GM21423 (cell line): ENCODE data around the gene RPTOR.
"Not testable (repeated sequence)": the region's sequence is repeated elsewhere in the genome, so short reads cannot be mapped to it uniquely, and the experiment has no call there.

Source experiments
- ATAC-seq: cut with Tn5 transposase; IDR thresholded peaks from one replicate; pipeline ENCODE4 v1.9.1; 2021; ENCODE audit warnings: mild to moderate bottlenecking, moderate library complexity; ENCODE audit not compliant: unreplicated experiment

The RPTOR gene

DNA sequence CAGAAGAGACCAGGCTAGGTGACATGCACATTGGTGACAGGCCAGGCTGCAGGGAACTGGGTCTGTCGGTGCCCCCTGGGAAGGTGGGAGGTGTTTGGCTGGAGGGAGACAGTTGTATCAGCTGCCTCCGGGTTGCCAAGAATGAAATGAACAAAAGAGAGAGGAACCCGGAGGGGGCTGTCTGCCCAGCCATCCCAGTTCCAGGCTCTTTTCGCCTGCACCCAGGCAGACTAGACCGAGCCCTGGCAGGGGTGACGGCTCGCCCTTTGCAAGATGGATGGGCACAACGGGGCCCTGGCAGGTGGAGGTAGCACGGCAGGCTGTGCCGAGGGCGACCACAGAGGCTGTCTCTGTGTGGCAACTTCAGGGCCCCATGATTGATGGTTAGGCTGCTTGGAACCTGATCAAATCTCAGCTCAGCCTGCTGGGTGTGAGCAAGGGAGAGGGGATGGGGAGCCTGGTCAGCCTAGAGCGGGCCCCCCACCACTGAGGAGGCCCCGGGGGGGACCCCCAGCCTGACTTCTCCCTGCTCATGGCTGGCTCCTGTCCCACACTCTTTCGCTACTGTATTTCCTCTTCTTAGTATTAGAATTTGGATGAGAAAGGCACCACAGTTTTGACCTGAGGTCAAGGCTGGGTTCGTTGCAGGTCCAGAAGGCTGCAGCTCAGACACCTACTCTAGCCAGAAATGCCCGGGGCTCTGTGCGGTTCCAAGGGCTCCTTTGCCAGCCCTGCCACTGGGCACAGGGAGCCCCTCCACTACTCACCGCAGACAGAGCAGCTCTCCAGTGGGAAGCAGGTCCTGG is 328.1 kb downstream of the RPTOR start:
- no peak for ATAC-seq

DNA sequence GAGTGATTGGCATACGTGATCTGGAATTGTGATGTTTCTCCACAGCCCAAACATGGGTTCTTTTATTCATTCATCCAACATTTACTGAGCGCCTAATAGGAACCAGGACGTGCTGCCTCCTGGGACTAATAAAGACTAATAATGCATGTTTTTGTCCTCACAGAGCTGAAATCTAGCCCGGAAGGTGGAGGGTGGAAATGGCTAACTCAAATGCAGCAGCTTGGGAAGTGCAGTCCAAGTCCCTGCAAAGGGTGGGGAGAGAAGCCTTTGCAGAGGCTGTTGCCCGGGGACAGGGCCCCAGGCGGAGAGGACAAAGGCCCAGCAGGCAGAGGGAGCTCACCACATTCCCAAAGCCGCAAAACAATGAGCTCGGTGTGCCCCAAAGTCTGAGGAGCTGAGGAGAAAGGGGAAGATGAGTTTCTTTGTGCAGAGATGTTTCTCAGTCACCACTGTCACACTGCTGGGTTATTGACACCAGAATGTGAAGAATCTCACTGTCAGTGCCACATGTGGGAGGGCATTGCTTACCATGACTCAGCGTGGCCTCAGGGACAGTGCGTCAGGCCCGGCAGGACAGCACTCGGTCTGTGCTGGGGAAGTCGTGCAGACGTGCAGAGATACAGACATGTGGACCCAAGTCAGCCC is 328.8 kb downstream of the RPTOR start:
- ATAC-seq = no peak

DNA sequence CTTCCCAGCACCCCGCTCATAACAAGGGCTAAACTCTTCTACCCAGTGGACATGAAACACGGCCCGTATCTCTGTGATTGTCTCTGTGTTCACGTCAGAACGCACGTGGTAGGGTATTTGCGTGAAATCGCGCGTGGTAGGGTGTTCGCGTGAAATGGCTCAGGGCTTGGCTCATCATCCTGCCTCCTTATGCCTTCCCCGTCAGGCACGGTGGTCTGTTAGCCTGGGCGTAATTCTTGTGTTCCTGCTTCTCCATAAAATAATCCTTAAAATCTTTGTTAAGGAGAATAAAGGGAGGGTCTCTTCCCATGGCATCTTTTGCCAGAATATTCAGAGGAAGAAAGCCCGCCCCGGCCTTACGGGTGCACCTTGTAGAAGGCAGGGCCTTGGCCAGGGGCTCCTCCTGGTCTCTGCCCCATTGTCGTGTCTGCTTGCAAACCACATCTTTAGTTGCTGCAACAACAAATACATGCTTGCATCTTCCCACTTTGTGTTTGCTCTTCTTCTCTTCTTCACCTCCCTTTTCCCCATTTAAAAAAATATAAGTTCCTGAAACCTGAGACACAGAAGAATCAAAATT is 330.3 kb downstream of the RPTOR start:
- no peak for ATAC-seq

DNA sequence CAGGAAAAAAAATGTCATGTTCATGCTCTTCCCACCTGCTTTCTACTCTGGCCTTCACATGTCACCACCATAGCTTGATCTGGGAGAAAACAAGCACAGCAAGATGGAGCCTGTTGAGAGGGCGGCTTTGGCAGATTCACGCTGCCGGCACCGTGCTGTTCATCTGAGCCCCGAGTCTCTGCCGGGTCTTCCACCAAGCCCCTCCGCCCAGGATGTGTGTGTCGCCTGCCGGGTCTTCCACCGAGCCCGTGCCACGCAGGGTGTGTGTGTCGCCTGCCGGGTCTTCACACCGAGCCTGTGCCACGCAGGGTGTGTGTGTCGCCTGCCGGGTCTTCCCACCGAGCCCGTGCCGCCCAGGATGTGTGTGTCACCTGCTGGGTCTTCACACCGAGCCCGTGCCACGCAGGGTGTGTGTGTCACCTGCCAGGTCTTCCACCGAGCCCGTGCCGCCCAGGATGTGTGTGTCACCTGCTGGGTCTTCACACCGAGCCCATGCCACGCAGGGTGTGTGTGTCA is 330.9 kb downstream of the RPTOR start:
- not testable (repeated sequence) for ATAC-seq

DNA sequence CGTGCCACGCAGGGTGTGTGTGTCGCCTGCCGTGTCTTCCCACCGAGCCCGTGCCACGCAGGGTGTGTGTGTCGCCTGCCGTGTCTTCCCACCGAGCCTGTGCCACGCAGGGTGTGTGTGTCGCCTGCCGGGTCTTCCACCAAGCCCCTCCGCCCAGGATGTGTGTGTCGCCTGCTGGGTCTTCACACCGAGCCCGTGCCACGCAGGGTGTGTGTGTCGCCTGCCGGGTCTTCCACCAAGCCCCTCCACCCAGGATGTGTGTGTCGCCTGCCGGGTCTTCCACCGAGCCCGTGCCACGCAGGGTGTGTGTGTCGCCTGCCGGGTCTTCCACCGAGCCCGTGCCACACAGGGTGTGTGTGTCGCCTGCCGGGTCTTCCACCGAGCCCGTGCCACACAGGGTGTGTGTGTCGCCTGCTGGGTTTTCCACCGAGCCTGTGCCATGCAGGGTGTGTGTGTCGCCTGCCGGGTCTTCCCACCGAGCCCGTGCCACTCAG is 331.9 kb downstream of the RPTOR start:
- ATAC-seq = not testable (repeated sequence)

DNA sequence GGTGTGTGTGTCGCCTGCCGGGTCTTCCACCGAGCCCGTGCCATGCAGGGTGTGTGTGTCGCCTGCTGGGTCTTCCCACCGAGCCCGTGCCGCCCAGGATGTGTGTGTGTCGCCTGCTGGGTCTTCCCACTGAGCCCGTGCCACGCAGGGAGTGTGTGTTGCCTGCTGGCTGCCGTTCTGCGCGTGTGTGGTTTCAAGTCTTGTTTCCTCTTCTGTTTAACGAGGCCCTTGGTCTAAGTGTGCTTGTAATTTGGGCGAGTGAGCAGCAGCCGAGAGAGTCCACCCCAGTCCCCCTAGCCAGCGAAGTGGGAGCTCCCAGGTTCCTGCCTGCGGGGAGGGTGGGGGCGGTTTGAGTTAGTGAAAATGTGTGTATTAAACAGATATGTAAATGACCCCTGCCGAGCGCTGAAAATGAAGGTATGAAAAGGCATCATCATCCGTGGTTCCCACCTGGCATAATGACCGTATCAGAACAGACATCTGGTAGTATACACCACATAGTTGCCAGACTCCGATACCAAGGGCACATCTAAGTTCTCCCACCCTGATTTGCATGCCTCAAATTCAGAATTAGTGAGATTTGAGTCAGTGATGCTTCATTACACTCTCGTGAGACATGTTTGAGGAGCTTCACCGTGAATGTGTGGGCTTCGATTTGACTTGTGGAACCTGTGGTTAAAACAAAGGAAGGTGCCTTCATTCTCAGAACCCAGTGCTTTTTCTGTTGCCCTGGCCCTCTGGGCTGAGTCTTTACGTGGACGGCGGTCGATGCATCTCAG is 332.5 kb downstream of the RPTOR start:
- ATAC-seq = peak; percentile 78

DNA sequence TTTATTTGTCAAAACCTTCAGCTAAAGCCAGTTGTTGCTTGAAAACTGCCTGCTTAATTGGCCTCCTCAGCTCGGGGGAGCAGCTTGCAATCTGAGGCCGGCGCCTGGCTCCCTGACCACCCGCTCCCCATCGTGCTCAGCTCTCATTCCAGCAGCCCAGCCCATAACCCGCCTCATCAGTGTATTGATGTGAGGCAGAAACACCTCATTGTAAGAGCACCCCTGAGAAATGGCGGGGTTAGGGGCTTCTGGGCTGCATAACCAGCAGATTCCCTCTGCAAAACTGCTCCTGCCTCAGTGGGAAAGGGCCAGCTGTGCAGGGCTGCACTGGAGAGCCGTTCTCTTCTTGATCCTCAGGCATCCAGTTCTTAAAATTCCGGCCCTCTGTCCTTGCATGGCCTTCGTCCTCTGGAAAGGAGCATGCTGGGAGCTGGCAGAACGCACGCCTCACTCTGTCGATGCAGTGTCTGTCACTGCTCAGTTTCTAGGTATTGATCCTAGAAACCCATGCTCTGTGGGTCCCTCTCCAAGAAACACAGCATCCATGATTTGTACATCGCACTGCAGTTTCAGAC is 333.2 kb downstream of the RPTOR start:
- ATAC-seq = peak; percentile 15

DNA sequence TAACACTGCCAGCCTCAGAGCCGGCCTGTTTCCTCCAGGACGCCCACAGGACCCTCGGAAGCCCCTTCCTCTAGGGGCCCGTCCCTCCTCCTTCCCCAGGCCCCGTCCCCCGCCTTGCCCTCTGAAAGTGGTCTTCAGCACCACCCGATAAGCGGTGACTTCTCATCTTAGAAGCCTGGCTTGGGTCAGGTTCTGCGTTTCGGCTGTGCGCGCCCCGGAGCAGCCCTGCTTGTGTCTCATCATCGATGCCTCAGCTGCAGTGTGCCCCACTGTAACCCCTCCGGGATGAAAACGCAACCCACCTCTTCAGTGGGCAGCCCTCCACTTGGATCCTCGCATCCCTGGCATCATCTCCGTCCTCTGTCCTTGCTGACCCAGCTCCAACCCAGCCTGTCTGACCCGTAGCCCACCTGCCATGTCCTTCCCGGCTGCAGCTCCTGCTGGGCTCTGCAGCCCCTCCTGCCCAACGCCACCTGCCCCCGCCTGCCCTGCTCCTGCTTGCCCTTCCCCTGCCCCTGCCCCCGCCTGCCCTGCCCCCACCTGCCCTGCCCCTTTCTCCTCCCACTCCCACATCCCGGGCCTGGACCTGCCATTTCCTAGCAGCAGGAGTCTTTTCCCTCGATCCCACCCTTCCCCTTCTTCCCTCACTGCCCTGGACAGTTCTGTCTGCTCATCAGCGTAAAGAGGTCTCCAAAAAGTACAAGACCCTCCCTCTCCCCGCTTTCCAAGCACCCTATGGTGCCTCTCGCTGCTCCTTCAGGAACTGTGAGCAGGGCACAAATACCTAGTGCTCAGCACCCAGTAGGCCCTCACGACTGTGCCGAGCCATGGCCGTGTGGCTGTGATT is 334.5 kb downstream of the RPTOR start:
- no peak for ATAC-seq

DNA sequence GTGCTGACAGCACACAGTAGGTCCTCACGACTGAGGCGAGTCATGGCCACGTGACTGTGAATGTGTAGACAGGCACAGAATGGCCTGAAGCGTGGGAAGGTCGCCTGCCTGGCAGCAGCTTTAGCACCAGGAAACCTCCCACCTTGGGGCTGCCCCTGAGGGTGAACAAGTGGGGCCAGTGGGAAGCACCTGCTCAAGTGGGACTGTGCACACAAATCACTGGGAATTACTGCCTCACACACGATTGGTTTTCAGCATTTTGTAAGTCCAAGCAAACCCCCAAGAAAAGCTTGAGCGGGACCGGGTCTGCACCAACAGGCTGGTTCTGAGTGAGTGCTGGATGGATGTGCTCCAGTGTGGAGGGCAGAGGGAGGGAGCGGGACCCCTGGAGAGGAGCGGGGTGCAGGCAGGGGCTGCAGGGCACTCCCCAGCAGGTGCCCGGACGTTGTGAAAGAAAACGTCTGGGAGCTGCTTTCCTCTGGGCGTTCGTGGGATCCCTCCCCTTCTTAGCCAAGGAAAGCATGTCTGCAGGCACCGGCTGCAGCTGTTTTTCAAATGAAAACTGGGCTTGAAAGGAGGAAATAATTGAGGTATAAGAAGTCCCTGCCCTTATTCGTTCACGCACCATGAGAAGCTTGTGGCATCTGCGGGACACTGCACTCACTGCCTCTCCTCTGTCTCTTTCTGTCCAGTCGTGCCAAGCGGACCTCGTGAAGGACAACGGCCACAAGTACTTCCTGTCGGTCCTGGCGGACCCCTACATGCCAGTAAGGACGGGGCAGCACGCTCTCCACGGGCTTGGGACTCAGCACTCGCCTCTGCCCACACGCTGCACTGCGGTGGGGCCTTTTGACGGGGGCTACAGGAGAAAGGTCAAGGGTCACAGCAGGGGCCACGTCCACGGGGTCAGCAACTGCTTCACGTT is 335.3 kb downstream of the RPTOR start:
- no peak for ATAC-seq

DNA sequence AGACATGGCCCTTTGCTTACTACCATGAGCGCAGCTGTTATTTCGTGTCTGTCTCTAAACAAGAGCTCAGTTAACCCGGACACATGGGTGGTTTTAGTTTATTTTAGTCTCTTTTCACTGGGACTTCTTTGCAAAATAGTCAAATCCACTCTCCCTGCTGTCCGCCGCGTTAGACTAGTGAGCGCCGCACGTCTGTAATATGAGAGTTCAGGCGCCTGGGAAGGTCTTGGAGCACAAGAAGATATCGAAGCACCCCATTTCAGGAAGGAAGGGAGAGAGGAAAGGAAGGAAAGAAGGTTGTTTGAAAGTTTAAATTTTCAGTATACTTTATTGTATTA is 336.0 kb downstream of the RPTOR start:
- ATAC-seq = no peak

DNA sequence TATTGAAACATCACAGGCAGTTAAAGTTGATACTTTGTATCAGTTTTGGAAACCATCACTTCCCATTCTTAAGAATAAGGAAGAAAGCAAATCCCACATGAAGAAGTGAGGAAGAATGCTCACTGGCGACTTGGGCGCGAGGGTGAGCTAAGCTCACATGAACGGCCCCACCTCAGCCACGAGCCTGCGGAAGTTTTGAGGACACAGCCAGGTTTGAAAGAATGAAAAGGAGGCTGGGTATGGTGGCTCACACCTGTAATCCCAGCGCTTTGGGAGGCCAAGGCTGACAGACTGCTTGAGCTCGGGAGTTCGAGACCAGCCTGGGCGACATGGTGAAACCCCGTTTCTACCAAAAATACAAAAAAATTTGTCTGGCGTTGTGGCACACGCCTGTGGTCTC is 336.7 kb downstream of the RPTOR start:
- ATAC-seq = no peak

DNA sequence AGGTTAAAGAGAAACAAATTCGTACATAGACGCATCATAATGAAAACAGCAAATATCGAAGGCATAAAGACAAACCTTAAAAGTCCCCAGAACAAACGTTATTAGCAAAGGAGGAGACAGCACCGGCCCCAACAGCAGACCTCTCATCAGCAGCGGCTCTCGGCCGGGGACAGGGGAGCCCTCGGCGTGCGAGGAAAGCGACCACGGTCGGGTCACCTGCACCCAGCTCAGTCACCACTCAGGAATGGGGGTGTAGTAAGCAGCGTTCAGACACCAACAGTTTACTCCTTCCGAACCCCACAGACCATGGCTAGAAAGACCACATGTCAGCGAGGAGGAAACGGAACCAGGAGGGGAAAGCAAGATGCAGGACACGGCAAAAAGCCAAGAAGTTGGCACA is 337.7 kb downstream of the RPTOR start:
- ATAC-seq = no peak

DNA sequence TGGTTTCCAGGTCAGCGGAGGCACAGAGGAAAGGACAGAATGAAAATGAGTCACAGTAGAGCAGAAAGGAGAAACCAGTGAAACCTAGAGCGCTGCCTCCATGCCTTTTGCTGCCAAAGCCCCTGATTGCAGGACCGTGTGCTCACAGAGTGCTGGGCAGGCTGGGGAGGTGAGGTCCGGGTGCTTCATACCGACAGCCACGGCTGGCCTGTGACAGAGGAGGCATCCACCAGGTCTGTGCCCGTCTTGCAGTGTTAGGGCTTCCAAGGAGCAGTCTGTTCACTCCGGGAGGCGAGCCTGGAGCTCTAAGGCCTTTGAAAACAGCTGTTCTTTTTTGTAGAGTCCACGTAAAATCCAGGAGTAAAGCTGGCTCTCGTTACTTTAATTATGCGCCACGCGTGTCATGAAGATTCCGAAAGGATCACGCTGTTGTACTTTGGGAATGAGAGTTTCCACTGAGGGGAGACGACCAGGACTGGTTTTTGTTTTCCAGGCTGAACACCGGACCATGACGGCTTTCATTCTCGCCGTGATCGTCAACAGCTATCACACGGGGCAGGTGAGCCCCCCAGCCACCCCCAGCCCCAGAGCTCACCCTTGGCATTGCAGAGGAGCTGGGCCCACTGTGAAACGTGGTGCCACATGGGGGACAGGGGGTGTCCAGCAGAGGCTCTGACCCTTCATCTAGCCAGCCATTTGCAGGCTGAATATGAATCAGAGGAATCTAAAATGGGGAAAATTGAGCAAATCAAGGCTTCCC is 338.5 kb downstream of the RPTOR start:
- no peak for ATAC-seq

DNA sequence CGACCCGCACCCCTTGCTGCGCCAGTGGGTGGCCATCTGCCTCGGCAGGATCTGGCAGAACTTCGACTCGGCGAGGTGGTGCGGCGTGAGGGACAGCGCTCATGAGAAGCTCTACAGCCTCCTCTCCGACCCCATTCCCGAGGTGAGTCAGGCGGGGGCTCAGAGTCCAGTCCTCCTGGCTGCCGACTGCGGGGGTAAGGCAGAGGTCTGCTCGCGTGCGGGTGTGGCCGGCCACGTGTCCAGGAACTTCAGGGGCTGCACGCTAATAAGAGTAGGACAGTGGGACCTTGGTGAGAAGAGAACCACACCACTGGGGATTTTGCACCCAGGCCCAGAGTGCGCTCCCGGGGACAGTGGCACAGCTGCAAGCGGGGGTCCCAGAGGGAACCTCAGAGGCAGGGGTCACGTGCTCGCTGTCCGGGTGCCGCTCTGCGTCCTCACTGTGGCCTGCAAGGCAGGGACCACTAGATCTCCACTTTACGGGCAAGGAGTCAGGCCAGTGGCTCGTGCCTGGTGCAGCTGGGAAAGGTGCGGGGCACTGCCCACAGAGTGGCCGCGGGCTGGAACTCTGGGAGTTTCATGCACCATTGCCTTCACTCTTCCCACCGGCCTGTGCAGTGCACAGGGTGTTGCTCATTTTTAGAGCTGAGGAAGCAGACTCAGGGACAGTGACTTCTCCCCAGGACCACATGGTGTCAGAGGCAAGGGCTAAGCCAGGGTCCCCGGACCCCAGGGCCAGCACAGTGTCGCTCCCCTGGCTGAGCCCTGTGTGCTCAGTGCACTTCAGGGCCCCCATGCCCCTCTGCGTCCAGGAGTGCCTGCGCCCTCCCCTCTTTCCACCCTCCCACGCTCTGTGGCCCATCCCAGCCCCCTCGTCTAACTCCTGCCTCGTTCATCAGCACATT is 339.4 kb downstream of the RPTOR start:
- ATAC-seq = no peak

DNA sequence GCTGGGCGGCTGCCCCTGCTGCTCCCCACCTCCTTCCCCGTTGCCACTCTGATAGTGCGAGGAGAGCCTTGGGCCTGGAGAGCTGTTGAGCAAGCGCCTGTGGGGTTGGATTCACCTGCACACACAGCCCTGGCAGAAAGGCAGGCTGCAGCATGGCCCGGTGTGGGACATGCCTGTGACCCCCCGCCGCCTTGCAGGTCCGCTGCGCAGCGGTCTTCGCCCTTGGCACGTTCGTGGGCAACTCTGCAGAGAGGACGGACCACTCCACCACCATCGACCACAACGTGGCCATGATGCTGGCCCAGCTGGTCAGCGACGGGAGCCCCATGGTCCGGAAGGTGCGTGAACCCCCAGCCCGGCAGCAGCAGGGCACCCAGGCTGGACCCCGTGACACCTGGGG is 340.2 kb downstream of the RPTOR start:
- ATAC-seq = no peak

DNA sequence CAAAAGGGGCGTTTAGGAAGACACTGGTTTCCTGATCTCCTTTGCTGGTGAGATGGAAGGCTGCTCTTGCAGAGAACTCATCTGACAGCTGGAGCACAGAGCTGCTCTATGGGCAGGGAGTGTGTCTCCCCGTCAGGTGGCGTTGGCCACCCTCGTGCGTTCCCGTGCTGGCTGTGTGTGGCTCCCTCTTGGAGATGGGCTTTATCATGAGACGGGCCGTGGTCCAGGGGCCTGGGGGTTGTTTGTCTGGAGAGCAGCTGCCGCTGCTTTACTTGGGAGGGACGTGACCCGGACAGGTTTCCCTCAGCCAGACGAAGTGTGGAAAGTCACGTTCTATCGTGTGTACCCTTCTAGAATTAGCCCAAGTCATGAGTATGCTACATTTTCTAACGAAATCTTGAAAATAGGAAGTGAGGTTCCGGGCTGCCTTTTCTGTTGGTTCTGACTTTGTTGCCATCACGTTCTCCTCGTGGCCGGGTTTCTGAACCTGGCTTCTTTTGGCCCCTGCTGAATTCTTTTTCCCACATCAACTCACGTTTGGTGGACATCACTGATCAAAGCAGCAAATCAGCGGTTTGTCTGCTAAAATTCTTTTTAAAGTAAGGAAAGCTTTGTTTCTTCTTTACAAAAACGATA is 341.4 kb downstream of the RPTOR start:
- no peak for ATAC-seq
